NCI-H226 (cell line): Measurements from ENCODE around the gene SNPH.

ENCODE experiments used
- DNase-seq: peaks from one replicate; pipeline ENCODE4 v3.0.0-alpha.2; 2015

Gene SNPH

DNA sequence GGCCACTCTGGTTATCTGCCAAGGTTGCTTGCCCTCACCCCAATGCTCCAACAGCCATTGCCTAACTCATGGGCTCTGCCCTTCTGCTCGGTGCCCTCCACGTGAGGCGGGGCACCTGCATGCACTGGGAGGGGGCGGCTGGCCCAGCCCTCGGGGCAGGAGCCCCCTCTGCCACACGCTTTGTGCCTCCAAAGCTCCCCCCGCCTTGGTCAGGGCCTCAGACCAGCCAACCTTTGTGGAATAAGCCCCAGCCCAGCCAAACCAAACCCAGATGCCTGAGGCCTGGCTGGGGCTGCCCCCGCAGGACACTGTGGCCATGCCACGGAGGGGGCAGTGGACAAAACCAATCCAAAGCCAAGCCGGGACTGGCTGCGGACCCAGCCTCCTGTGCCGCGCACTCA, 41.5 kb downstream of the SNPH start:
- no peak for DNase-seq

GRCh38 chr20:1308067-1308701, 42.1 kb downstream of the SNPH start:
- DNase-seq = no peak

DNA sequence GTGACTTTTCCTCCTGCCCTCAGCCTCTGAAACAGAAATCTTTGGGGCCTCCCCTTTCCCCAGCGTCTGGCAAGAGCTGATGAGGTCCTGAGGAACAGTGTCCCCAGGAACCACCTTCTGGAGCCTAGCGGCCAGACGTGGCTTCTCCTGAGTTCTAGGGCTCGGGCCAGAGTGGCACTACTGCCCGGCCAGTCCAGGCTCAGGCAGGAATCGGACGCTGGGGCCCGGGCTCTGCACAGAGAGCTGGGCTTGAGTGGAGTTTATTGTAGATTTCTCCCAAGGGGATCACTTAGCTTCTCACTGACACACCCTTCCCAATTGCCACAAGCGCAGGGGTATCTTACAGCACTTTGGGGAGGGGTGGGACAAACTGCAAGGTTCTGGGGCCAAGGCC, 42.6 kb downstream of the SNPH start:
- DNase-seq = no peak

DNA sequence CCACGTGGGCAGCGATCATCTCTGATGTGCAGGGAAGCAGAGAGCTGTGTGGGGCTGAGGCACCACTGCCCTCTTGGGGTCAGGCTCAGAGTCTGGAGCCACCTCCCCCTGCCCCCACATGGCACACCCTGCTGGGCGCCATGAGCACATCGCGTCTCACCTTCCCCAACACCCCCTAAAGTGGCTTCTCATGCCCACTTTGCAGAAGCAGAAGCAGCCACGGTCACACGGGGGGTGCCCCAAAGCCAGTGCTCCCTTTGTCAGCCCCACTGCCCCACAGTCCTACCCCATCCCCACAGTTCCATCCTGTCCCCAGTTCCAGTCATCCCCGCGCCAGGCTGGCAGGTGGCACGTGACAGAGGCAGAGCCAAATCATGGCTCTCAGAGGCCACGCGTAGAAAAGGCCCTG, 43.3 kb downstream of the SNPH start:
- no peak for DNase-seq

DNA sequence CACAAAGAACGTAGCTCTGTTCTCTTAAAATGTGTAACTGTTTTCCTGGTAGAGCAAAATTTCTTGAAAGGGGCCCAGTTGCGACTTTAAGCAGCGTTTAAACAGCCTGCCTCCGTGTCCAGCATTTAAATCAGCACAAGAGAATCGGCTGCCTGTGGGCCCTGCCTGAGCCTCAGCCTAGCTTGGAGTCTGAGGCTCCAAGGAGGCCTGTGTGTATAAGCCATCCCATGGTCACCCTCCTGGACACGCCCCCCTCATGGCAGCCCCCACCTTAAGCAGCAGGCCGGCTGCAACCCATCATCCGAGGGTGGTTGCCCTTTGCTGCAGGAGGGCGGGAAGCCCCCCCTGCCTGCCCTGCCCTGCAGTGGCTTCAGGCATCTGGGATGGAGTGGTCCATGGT, 44.0 kb downstream of the SNPH start:
- DNase-seq = no peak

DNA sequence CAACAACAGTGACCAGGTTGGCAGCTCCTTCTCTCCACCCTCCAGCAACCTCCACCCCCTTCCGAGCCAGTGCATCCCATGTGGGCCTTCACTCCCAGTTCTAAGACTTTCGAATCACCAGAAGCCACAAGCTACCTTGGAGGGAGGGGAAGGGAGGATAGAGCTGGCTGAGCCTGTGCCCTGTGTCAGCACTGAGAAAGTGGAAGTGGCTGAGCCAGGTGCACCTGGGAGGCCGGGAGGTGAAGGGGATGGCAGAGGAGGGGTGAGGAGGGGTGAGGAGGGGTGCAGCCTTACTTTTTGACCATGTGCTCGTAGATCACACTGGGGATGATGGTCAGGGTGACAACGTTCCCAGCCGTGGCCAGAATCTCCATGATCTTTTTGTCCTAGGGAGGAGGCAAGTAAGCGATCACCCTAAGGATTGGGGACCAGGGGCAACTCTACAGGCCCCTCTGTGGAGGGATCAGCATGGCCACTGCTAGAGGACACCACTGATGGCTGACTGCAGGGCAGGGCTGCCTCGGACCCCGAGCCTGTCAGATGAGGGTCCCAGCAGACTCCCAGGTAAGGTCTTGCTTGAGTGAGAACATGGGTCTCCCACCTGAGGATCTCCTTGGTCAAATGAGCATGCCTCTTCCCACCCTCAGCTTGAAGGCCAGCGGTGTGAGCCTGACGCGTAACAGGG, 44.6 kb downstream of the SNPH start:
- no peak for DNase-seq

GRCh38 chr20:1312308-1312707, 46.2 kb downstream of the SNPH start:
- DNase-seq = no peak

DNA sequence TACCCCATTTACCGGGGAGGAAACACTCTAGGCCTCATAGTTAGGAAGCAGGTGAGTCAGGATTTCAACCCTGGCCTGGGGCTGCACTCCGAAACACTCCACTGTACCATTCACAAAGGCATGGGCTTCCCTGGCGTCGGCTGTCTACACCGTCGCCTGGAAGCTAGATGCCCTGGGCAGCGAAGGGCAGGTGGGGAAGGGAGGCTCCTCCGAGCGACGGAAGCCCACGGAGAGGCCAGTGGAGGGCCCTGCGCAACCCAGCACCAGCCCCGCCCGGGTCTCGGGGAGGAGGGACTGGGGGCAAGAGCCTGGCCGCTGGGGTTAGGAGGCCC, 46.8 kb downstream of the SNPH start:
- no peak for DNase-seq

DNA sequence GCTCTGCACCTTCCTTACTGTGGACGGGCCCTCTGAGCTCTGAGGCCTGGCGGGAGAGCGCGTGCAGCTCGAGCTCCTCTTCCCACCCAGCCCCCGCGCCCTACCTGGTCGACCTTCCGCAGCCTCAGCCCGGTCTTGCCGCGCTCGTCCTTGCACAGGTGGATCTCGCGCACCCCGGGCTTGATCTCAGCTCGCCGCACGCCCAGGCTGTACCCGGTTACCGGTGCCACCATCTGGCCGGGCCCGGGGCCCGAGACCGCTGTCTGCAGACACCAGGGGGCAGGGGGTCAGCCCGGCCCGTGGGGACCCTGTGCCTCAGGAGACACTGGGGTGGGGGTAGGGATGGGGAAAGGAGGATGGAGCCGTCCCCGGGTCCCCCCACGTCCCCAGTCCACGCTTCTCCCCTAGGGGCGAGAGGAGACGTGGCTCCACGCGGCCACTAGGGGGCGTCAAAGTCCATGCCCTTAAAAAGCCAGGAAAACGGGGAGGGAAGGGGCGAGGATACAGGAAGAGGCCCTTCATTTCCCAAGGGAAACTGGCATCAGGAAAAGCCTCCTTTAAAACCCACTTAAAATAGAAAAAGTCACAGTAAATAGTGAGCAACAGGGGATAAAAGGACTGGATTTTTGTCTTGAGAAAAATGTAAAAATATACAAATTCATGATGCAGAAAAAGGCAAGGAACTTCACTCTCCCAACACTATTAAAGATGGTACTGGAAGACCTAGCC, 47.3 kb downstream of the SNPH start:
- no peak for DNase-seq

DNA sequence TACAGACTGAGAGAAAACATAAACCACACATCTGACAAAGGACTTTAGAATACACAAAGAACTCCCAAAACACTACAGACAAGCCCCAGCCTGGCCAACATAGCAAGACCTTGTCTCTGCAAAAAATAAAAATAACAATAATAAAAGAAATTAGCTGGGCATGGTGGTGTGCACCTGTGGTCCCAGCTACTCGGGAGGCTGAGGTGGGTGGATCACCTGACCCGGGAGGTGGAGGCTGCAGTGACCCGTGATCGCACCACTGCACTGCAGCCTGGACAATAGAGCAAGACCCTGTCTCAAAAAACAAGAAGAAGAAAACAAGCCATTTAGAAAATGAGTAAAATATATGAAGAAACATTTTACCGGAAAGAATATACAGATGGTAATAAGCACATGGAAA, 49.7 kb downstream of the SNPH start:
- DNase-seq = no peak

DNA sequence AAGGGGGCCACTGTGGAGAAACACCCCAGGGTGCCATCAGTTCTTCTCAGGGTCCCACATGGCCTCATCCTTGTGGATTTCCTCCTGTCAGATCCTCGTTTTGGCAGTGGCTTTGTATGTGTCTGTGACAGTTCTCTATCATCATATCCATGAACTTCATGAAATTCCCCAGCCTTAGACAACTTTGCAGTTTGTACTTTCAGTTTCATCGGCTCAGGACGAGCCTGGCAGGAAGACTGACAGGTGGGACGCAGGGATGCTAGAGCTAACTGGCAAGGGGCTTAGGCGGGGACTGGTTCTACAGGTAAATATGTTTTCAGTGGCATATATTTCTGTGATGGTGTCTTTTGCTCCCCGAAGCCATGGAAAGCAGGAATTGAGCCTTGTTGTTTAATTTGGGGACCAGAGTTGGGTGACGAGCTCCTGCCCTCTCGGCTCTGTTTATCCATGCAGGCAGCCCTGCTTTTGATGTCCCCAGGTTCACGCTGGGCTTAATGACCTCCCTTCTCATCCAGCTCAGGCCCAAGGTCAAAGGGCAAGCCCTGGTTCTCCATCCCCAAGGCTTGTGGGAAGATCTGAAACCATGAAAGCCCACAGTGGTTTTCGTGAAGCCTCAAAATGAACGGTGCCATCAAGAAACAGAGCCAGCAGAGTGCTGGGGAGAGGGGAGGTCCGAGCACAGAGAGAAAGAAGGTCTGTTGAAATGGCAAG, 51.6 kb downstream of the SNPH start:
- no peak for DNase-seq

- no peak for DNase-seq
These were observed 53.0 kb downstream of the SNPH start for GRCh38 chr20:1319051-1319450.

- no peak for DNase-seq
These were observed 53.4 kb downstream of the SNPH start for GRCh38 chr20:1319462-1319861.

DNA sequence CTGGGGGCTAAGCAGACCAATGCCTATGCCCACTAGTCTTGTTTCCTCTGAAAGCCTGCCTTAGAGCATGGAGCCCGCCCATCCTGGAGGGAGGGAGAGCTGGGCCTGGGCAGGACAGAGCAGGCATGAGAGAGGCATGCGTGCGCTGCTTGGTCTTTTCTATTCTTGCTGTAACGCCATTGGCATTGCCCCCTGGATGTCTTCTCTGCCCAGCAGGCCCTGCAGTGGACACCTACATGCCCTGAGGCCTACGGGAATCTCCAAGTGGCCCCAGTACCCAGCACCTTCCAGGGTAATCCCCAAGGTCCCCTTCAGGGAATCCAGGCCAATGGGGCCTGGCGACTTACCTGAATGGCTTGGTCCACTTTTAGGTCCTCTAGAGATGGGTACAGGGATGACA, 53.9 kb downstream of the SNPH start:
- no peak for DNase-seq

GRCh38 chr20:1320902-1321653, 55.0 kb downstream of the SNPH start:
- no peak for DNase-seq

DNA sequence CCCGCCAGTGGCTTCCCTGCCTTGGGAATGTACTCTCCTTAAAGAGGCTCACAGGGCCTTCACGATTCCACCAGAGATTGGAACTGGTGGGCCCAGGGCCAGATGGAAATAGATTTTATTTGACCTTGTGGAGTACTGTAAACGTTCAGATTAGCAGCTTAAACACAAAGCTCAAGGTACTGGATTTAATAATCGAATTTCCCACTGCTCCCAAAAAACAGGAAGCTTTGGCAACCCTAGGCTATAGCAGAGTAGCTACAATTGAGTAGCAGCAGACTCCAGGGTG, 55.5 kb downstream of the SNPH start:
- no peak for DNase-seq

DNA sequence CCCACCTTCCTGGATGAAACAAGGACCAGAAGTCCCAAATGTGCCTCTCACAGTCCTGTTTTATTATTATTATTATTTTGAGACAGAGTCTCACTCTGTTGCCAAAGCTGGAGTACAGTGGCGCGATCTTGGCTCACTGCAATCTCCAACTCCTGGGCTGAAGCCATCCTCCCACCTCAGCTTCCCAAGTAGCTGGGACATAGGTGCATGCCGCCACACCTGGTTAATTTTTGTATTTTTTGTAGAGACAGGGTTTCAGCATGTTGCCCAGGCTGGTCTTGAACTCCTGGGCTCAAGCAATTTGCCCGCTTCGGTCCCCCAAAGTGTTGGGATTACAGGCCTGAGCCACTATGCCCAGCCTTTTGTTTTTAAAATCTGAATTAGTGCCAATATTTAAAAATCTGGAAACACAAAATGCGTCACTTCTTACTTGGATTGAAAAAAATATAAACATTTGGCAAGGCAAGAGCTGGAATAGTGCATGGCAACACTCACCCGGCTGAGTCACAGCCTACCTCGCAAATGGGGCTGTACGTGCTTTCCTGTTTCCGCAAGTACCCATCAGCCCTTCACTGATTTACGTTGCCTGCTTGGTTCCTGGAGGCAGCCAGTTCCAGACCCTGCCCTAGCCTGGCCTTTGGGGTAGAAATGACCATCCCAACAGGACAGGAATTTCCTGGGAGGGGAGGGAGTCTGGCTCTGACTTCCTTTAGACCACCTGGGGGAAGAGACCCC, 56.6 kb downstream of the SNPH start:
- DNase-seq = peak; percentile 38

DNA sequence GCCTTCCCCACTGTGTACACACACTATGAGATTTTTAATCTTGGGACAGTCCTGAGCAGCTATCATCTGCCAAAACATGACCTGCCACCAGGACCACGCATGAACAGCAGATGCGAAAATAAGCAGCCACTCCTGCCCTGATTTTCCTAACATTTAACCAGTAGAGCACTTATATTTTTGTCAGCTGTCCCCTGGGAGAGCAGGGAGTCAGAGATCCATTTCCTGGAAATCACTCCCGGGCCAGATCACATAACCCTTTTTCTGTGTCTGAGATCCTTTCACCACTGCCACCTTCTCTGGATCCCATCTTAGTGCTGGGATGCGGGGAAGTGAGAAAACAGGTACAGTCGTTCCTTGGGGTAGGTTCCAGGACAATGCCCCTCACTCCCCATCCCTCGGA, 57.2 kb downstream of the SNPH start:
- no peak for DNase-seq

GRCh38 chr20:1323830-1324597, 57.9 kb downstream of the SNPH start:
- DNase-seq = no peak

DNA sequence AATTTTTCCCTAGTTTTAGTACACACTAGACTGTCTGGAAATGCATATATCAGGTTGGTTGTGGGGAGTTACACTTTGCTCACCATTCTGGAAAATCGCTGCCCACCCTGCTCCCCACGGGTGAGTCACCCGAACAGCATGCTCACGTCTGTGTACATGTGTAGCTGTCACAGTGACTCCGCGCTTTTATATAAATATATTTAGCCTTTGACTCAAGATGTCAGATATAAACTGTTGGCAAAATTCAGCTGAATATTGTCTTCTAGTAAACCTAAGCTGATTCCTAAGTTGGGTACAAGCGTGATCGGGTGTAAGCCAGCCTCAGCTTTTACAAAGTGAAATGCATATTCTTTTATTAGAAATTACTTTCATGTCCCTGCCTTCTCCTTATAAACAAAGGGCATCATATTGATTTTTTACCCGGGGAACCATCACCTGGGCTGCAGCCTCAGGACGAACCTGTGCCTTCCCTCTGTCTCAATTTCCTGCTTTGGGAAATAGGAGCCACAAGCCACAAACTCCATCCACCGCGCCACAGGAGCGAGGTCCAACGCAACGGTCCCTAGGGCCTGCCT, 58.6 kb downstream of the SNPH start:
- DNase-seq = no peak
